Mammary epithelial cell (primary cell): ENCODE results near the gene P2RX5.

Experiments
- CTCF ChIP-seq, 2 donors: IDR thresholded peaks in 1 of 2; conservative IDR thresholded peaks in 1 of 2; 2 replicates each; pipeline ENCODE4 v1.5.1; 2011 to 2012; ENCODE audit warnings: inconsistent platforms in 2 of 2, low read length in 2 of 2, mild to moderate bottlenecking in 2 of 2, control low read depth in 1 of 2, low read depth in 1 of 2; ENCODE audit not compliant: insufficient read depth in 1 of 2; ENCODE audit errors: extremely low read depth in 1 of 2
- EZH2 ChIP-seq: IDR thresholded peaks from 2 replicates; pipeline ENCODE4 v1.6.1; 2012; ENCODE audit warnings: low read length, inconsistent platforms, borderline replicate concordance

GRCh38 chr17:3718201-3718600 is 22.2 kb upstream of the P2RX5 start:
- TF ChIP-seq EZH2 (no peak), CTCF (conservative IDR thresholded peaks at IDR 0.05 in 1 of 2, IDR thresholded peaks at IDR 0.05 in 1 of 2; ENCODE audit: extremely low read depth in 1 of 2, insufficient read depth in 1 of 2, low read depth in 1 of 2, low read length in 2 of 2) (no peak)
